PC-3 (cell line): ENCODE measurements around the gene ZBTB21. TPM values are rescaled to one million over a fixed set of nuclear protein-coding genes. Genes with fewer than 3 reads are reported as not detected.

Source experiments
- ATAC-seq: fragments of 200-7000 bp; cut with Tn5 transposase; 2 replicates; pipeline ENCODE4 v1.9.1; 2020; ENCODE audit warnings: mild to moderate bottlenecking, moderate library complexity
- BruUV-seq: library from RNA; stranded (reverse); fragments of 400-500 nt; replicated peaks from 2 replicates; lab custom pipeline; 2021; lab: Mats Ljungman, UMichigan
- CTCF ChIA-PET: fragments of 300-600 bp; sonication (Branson Sonifier 250); formaldehyde crosslinking; loops from one replicate; lab custom pipeline; 2022; ENCODE audit warnings: antibody characterized with exemption; lab: Charles Lee
- POLR2A ChIA-PET: fragments of 300-600 bp; sonication (Branson Sonifier 250); formaldehyde crosslinking; loops from one replicate; lab custom pipeline; 2022; ENCODE audit warnings: antibody characterized with exemption; ENCODE audit not compliant: unreplicated experiment; lab: Charles Lee
- DNase-seq: peaks from one replicate; pipeline ENCODE4 v3.0.0-alpha.2; 2015
- H2AFZ ChIP-seq: fragments of 300-600 bp; sonication (generic); 2 replicates; pipeline ENCODE4 v1.6.0; 2016; ENCODE audit warnings: antibody characterized with exemption, low read length
- H3F3A ChIP-seq: fragments of 300-600 bp; sonication (generic); one replicate; pipeline ENCODE4 v1.6.0; 2017; ENCODE audit warnings: antibody characterized with exemption, low read length, control low read depth, mild to moderate bottlenecking; ENCODE audit not compliant: unreplicated experiment
- H3K27ac ChIP-seq: fragments of 300-600 bp; sonication (generic); 2 replicates; pipeline ENCODE4 v1.5.1; 2016; ENCODE audit warnings: mild to moderate bottlenecking, low read length
- H3K27me3 ChIP-seq: fragments of 300-600 bp; sonication (generic); 2 replicates; pipeline ENCODE4 v1.6.1; 2016; ENCODE audit warnings: low read length, mixed read lengths
- H3K36me3 ChIP-seq: fragments of 300-600 bp; sonication (generic); 2 replicates; pipeline ENCODE4 v1.6.1; 2016; ENCODE audit warnings: low read depth, mixed run types, low read length, mixed read lengths
- H3K4me1 ChIP-seq: fragments of 300-600 bp; sonication (generic); 2 replicates; pipeline ENCODE4 v1.5.1; 2016; ENCODE audit warnings: low read length; ENCODE audit not compliant: insufficient read depth
- H3K4me2 ChIP-seq: fragments of 300-600 bp; sonication (generic); 2 replicates; pipeline ENCODE4 v1.6.0; 2016; ENCODE audit warnings: low read length
- H3K4me3 ChIP-seq: fragments of 300-600 bp; sonication (generic); 2 replicates; pipeline ENCODE4 v1.5.1; 2016; ENCODE audit warnings: mild to moderate bottlenecking, low read length, mixed read lengths
- H3K79me2 ChIP-seq: fragments of 300-600 bp; sonication (generic); 2 replicates; pipeline ENCODE4 v1.6.1; 2017; ENCODE audit warnings: low read length, mixed read lengths
- H3K9ac ChIP-seq: fragments of 300-600 bp; sonication (generic); 2 replicates; pipeline ENCODE4 v1.6.0; 2016; ENCODE audit warnings: mild to moderate bottlenecking, low read length
- H3K9me2 ChIP-seq: fragments of 300-600 bp; sonication (generic); replicated peaks from 2 replicates; pipeline ENCODE4 v1.6.1; 2016; ENCODE audit warnings: mixed run types, low read length, mixed read lengths
- H3K9me3 ChIP-seq: fragments of 300-600 bp; sonication (generic); 2 replicates; pipeline ENCODE4 v1.6.1; 2016; ENCODE audit warnings: low read length, mixed read lengths
- H4K20me1 ChIP-seq: fragments of 300-600 bp; sonication (generic); 2 replicates; pipeline ENCODE4 v1.6.1; 2016; ENCODE audit warnings: low read length, mixed read lengths
- EZH2 ChIP-seq: fragments of 300-600 bp; sonication (generic); IDR thresholded peaks from one replicate; pipeline ENCODE4 v1.6.1; 2017; ENCODE audit warnings: antibody characterized with exemption, mild to moderate bottlenecking, low read length; ENCODE audit not compliant: unreplicated experiment
- EZH2phosphoT487 ChIP-seq: fragments of 300-600 bp; sonication (generic); IDR thresholded peaks from 2 replicates; pipeline ENCODE4 v1.6.1; 2018; ENCODE audit warnings: mild to moderate bottlenecking, antibody characterized with exemption, low read length, borderline replicate concordance
- intact Hi-C: fragments of 100-400 bp; cut with micrococcal nuclease; formaldehyde crosslinking; loops from 2 replicates; pipeline ENCODE4 v1.9.0; 2023
- total RNA-seq: library from RNA; depleted of rRNA; stranded (reverse); fragments of >200 nt; gene quantifications from 2 replicates; pipeline ENCODE4 v1.2.3, GENCODE V29; 2014
- TF ChIP-seq, protein P1 (sequence below): fragments of 300-600 bp; sonication (generic); conservative IDR thresholded peaks from 2 replicates; pipeline ENCODE4 v1.5.1; 2017; ENCODE audit warnings: antibody characterized with exemption, low read depth, mild to moderate bottlenecking, low read length

Gene ZBTB21
- total RNA-seq, 1 experiment from 2014 or later = 8.1 TPM

- Histone ChIP-seq H3K4me3 (no peak overlapping the region), H3K9me3 (no peaks in the 10 kb centered on the region), H3K4me1 (peaks cover 31% of the 10 kb centered on the region), H3K79me2 (no peaks in the 10 kb centered on the region), H3K9ac (no peak overlapping the region), H3K4me2 (no peak overlapping the region), H3K36me3 (no peaks in the 10 kb centered on the region), H2AFZ (no peak overlapping the region), H3F3A (no peaks in the 10 kb centered on the region), H4K20me1 (no peaks in the 10 kb centered on the region), H3K27ac (no peak overlapping the region), H3K27me3 (no peaks in the 10 kb centered on the region), H3K9me2 (no peaks in the 10 kb centered on the region)
- CTCF ChIA-PET = no interaction called here
- TF ChIP-seq EZH2 = no peak
- no peak for TF ChIP-seq EZH2phosphoT487
- TF ChIP-seq, protein P1, sequence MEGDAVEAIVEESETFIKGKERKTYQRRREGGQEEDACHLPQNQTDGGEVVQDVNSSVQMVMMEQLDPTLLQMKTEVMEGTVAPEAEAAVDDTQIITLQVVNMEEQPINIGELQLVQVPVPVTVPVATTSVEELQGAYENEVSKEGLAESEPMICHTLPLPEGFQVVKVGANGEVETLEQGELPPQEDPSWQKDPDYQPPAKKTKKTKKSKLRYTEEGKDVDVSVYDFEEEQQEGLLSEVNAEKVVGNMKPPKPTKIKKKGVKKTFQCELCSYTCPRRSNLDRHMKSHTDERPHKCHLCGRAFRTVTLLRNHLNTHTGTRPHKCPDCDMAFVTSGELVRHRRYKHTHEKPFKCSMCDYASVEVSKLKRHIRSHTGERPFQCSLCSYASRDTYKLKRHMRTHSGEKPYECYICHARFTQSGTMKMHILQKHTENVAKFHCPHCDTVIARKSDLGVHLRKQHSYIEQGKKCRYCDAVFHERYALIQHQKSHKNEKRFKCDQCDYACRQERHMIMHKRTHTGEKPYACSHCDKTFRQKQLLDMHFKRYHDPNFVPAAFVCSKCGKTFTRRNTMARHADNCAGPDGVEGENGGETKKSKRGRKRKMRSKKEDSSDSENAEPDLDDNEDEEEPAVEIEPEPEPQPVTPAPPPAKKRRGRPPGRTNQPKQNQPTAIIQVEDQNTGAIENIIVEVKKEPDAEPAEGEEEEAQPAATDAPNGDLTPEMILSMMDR = no peak
- ATAC-seq (no peak), DNase-seq (no peak)
- POLR2A ChIA-PET = interaction anchor here (0.6 kb wide), 1 partner anchor 60 kb away, joined by 5 read pairs; no protein-coding TSS in a partner anchor
- no TSS peak for BruUV-seq
- intact Hi-C loops = no loop called here
Observed at GRCh38 chr21:42037516-42037915, 27.4 kb upstream of the ZBTB21 start.

- no peak overlapping the region for H2AFZ ChIP-seq
- no TSS peak for BruUV-seq
- no peak overlapping the region for H3K9ac ChIP-seq
- H3K4me2 ChIP-seq = no peak overlapping the region
- H3K9me3 ChIP-seq = no peaks in the 10 kb centered on the region
- ChIA-PET POLR2A (no interaction called here), CTCF (no interaction called here)
- TF ChIP-seq, protein P1 = no peak
- TF ChIP-seq EZH2 (no peak), EZH2phosphoT487 (no peak)
- H4K20me1 ChIP-seq = no peaks in the 10 kb centered on the region
- no peaks in the 10 kb centered on the region for H3K36me3 ChIP-seq
- H3K27me3 ChIP-seq = no peaks in the 10 kb centered on the region
- no peak overlapping the region for H3K4me3 ChIP-seq
- H3F3A ChIP-seq = no peaks in the 10 kb centered on the region
- H3K79me2 ChIP-seq = no peaks in the 10 kb centered on the region
- H3K27ac ChIP-seq = no peak overlapping the region
- H3K4me1 ChIP-seq = peaks cover 23% of the 10 kb centered on the region
- ATAC-seq (no peak), DNase-seq (peak; percentile 21)
- no peaks in the 10 kb centered on the region for H3K9me2 ChIP-seq
- intact Hi-C loops = no loop called here
Observed at GRCh38 chr21:42036313-42036712, 26.2 kb upstream of the ZBTB21 start.

DNA sequence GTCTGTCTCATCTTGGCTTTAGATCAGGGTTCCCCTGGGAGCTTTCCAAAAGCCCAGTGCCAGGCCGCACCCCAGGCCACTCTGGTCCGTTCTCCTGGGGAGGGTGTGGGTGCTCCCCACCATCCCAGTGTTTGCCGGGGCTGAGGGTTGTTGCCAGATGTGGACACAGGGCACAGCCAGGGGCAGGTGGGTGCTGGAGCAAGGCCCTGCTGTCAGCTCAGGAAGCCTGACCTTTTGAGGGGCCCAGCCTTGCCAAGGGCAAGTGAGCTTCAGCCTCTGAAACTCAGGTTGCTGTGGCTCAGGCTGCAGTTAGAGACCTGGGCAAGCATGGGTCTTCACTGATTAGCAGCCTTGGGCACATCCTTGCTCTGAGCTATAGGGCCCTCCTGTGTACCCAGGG lies 22.8 kb upstream of the ZBTB21 start:
- Histone ChIP-seq H3F3A (no peaks in the 10 kb centered on the region), H3K27me3 (no peaks in the 10 kb centered on the region), H3K27ac (no peak overlapping the region), H3K4me2 (no peak overlapping the region), H3K79me2 (no peaks in the 10 kb centered on the region), H3K9me2 (no peaks in the 10 kb centered on the region), H3K9ac (no peak overlapping the region), H3K4me1 (no peaks in the 10 kb centered on the region), H3K9me3 (no peaks in the 10 kb centered on the region), H3K4me3 (no peak overlapping the region), H4K20me1 (no peaks in the 10 kb centered on the region), H2AFZ (no peak overlapping the region), H3K36me3 (no peaks in the 10 kb centered on the region)
- POLR2A ChIA-PET = no interaction called here
- CTCF ChIA-PET = no interaction called here
- BruUV-seq = no TSS peak
- intact Hi-C loops = no loop called here
- ATAC-seq (no peak), DNase-seq (no peak)
- TF ChIP-seq, protein P1 = no peak
- TF ChIP-seq EZH2 = no peak
- TF ChIP-seq EZH2phosphoT487 = no peak
